Transverse colon (tissue), 3 donors: Measurements from ENCODE around the gene CADM1.

Experiments used
- CTCF ChIP-seq, 5 experiments: fragments of 200-600 bp in 3 of 5; fragments of 450-650 bp in 2 of 5; sonication (generic) in 3 of 5; IDR thresholded peaks; 1 replicate in 2 of 5; 2 replicates in 3 of 5; pipeline ENCODE4 v1.5.1; 2016 to 2017; ENCODE audit warnings: antibody characterized with exemption in 5 of 5, inconsistent platforms in 3 of 5, mild to moderate bottlenecking in 2 of 5, moderate library complexity in 1 of 5
- POLR2A ChIP-seq: fragments of 450-650 bp; IDR thresholded peaks from one replicate; pipeline ENCODE4 v1.6.1; 2016; ENCODE audit warnings: antibody characterized with exemption, mild to moderate bottlenecking, moderate library complexity

DNA sequence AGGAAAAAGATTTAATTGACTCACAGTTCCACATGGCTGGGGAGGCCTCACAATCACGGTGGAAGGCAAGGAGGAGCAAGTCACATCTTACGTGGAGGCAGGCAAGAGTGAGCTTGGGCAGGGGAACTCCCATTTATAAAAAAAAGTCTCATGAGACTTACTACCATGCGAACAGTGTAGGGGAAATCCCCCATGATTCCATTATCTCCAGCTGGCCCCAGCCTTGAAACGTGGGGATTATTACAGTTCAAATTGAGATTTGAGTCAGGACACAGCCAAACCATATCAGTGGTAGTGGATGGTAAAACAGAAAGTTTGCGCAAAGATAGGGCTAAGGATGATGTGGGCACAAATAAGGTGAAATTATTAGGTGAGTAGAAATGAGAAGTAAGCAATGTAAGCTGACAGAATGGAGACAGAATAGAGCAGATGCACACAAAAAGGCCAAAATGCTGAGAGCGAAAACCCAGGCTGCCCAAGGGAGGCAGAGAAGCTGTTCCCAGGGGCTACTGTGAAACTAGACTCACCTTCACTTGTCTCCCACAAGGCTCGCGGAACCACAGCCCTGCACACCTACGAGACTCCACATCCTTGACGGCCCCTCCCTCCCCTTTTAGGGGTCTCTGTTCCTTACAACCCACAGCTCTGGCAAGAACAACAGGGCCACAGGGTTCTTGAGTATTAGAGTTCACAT lies 377.6 kb downstream of the CADM1 start:
- TF ChIP-seq CTCF (IDR thresholded peaks at IDR 0.05) = no peak
- TF ChIP-seq POLR2A = no peak
